ENCODE measurements around the gene MIOX. TPM values are rescaled to one million over a fixed set of nuclear protein-coding genes. Genes with fewer than 3 reads are reported as not detected.

MIOX gene
- total RNA-seq, 1 donor from 2014 or later, result not detected

GRCh38 chr22:50473855-50474671, 12.6 kb upstream of the MIOX start:
- DNase-seq, result no peak

GRCh38 chr22:50474710-50475651, 11.7 kb upstream of the MIOX start, which contains the start of gene SBF1:
Gene SBF1 (minus strand): TSS chr22:50475035. CDS start chr22:50474840, 195 bp downstream.
- DNase-seq, result peak; percentile 75

DNA sequence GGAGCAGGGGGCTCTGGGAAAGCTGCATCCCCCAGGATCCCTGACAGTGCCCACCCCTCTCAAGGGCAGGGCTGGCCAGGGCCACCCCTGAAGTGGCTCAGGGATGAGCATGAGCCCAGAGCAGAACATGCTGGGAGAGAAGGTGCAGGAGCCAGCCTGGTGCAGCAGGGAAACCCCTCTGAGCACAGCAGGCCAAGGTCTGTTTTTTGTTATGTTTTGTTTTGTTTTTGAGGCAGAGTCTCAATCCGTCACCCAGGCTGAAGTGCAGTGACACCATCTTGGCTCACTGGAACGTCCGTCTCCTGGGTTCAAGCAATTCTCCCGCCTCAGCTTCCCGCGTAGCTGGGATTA, 11.0 kb upstream of the MIOX start:
- no peak for DNase-seq

DNA sequence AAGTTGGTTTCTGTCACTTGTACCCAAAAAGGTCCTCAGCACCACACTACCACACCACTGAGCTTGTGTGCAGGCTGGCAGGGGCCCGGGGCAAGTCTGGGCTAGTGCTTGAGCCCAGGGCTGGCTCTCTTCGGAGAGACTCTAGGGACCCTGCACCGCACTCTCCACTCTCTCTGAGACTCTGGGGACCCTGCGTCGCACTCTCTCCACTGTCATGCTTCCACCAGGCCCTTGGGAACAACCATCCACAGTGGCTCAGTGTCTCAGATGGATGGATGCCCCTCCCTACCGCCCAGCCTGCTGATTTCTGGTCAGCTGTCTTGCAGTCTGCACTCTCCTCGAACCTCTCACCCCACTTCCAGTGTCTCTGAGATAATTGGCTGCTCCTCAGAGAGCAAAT, 9.8 kb upstream of the MIOX start:
- no peak for DNase-seq

DNA sequence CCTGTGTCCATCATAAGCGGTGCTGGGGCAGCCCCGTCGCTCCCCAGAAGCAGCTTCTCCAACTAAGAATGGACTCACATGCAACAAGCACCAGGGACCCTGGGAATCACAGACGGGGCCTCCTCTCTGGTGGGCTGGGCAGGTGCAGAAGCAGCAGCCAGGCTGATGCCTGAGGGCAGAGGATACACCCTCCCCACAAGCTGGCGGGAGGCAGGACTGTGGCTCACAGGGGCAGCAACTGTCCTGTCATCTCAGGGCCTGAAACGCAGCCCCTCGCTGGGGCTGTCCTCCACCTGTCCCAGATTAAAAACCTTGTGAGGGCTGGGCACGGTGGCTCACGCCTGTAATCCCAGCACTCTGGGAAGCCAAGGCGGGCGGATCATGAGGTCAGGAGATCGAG, 8.7 kb upstream of the MIOX start:
- DNase-seq, result no peak

GRCh38 chr22:50479721-50480120, 6.9 kb upstream of the MIOX start:
- no peak for DNase-seq

GRCh38 chr22:50481045-50481439, 5.6 kb upstream of the MIOX start:
- DNase-seq, result no peak

DNA sequence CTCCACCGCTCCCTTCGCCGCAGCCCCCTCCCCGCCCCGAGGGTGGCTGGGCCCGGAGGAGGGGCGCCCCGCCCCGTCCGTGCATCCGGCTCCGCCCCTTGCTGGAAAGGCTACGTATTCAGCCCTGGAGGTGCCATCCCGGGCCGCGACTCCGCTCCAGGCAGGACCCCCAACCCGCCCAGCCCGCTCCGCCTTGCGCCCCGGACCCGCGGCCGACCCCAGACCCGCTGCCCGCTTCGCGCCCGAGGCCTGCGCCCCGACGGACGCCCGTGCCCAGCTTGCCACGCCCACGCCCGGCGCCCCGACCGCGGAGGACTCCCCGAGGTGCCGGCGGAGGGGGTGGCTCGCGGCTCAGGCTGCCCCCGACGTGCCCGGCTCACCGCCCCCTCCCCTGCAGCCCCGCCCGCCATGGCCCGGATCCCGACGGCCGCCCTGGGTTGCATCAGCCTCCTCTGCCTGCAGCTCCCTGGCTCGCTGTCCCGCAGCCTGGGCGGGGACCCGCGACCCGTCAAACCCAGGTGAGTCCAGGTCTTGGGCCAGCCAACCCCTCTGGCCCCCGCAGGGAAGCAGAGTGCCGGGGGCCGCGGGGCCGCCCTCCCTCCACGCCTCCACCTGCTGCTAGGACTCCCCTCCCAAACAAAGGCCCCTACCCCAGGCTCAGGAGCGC, 5.1 kb upstream of the MIOX start, which contains the start of gene ADM2:
TSS of gene ADM2 (plus strand) at position 104 of the 667 bp plus-strand sequence. CDS start at position 409, 305 bp downstream.
- no peak for DNase-seq

GRCh38 chr22:50482107-50483074, 4.3 kb upstream of the MIOX start:
- no peak for DNase-seq

GRCh38 chr22:50483106-50483505, 3.6 kb upstream of the MIOX start:
- DNase-seq, result no peak

DNA sequence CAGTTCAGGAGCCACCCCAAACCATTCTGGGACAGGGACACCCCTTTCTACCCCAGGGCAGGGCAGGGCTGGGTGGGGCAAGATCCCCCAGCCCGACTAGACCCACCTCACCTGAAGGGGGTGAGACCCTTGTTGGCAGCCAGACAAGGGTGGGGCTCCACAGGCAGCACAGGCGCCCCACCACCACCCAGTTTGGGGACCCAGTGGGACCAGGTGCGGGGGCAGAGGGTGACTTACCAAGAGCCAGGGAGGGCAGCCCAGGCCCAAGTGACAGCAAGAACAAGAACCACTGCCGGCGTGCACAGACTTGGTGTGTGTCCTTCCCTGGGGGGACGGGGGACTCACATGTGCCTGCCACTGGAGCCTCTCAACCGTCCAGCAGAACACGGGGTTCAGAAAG, 3.1 kb upstream of the MIOX start:
- DNase-seq, result no peak

- no peak for DNase-seq
Measured at GRCh38 chr22:50483977-50484853, 2.4 kb upstream of the MIOX start.

DNA sequence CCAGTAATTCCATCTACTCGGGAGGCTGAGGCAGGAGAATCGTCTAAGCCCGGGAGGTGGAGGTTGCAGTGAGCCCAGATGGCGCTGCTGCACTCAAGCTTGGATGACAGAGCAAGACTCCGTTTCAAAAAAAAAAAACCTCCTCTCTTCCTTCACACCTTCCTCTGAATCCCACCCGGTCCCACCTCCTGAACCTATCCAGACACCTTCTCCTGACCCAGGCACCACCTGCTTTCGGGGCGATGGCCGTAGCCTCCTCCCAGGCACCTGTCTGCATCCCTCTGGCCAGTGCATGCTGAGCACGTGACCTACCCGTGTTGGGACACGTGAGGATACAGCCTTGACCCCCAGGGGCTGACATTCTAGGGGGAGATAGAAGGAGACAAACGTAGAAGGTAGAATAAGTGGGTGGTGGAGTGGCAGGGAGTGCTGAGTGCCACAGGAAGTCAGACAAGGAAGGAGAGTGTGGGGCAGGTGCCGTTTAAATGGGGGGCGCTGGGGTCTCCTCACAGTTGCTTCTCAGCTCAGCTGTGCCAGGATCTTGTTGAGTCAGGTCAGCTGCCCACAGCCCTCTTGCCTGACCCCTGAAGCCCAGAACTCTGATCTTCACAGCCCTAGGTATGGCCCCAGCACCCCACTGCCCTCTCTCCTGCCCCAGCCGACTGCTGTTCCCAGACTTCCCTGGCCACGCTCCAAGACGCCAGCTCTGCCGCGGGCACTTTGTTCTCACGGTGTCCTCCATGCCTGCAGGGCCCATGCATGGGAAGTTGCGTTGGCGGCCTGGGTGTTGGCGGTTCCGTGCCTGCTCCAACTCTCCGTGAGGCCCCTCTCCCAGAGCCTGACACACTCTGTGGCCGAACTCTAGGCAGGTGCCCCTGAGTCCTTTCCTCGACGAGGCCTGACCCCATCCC, 1.2 kb upstream of the MIOX start:
- DNase-seq, result no peak

DNA sequence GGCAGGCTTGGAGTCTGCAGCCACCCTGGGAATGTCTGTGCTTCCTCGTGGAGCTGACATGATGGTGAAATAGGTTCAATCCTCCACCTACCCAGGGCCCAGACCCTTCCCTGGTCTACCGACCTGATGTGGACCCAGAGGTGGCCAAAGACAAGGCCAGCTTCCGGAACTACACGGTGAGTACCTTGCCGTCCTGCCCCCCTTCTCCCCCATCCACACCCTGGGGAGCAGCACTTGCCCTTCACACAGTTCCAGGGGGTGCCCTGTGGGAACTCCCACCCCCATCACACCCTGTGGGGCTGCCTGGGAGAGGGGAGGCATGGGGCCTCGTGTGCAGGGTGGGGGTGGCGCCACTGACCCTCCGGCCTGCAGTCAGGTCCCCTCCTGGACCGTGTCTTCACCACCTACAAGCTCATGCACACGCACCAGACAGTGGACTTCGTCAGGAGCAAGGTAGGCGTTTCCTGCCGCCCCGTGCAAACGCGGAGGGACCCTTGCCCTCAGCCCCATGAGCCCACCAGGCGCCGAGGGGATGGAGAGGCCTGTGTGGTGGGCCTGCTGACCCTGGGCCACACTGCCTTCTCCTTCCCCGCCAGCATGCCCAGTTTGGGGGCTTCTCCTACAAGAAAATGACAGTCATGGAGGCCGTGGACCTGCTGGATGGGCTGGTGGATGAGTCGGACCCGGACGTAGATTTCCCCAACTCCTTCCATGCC, 789 bp downstream of the MIOX start:
- DNase-seq, result no peak

- DNase-seq, result no peak
Measured at GRCh38 chr22:50488006-50488677, 1.5 kb downstream of the MIOX start.

GRCh38 chr22:50488886-50489285, 2.2 kb downstream of the MIOX start:
- DNase-seq, result no peak

GRCh38 chr22:50489363-50490243, 2.9 kb downstream of the MIOX start:
- no peak for DNase-seq
